DND-41 (cell line): ENCODE results near the gene MGAT5.

Experiments
- ATAC-seq: fragments of 200-7000 bp; cut with Tn5 transposase; 3 replicates; pipeline ENCODE4 v1.9.1; 2021; ENCODE audit warnings: low read depth; ENCODE audit not compliant: insufficient read depth
- DNase-seq: peaks from one replicate; pipeline ENCODE4 v3.0.0-alpha.2; 2020
- H2AFZ ChIP-seq: 2 replicates; pipeline ENCODE4 v1.6.0; 2012; ENCODE audit warnings: low read depth, low read length
- H3K27ac ChIP-seq: 2 replicates; pipeline ENCODE4 v1.5.1; 2012; ENCODE audit warnings: low read length, inconsistent platforms
- H3K27me3 ChIP-seq: fragments of 200-600 bp; sonication (generic); 2 replicates; pipeline ENCODE4 v1.6.0; 2012; ENCODE audit warnings: low read length, mild to moderate bottlenecking, inconsistent platforms; ENCODE audit not compliant: insufficient read depth, poor library complexity
- H3K36me3 ChIP-seq: 2 replicates; pipeline ENCODE4 v1.5.1; 2012; ENCODE audit warnings: low read length, inconsistent platforms; ENCODE audit not compliant: insufficient read depth
- H3K4me1 ChIP-seq: 2 replicates; pipeline ENCODE4 v1.5.1; 2012; ENCODE audit warnings: mild to moderate bottlenecking, low read length; ENCODE audit not compliant: insufficient read depth
- H3K4me2 ChIP-seq: 2 replicates; pipeline ENCODE4 v1.6.0; 2012; ENCODE audit warnings: mild to moderate bottlenecking, moderate library complexity, low read length, inconsistent platforms; ENCODE audit not compliant: insufficient read depth
- H3K4me3 ChIP-seq, 2 experiments: fragments of 200-600 bp in 1 of 2; shearing (Covaris generic) in 1 of 2; 2 replicates each; pipeline ENCODE4 v1.5.1; 2012 to 2016; ENCODE audit warnings: inconsistent platforms in 2 of 2, low read length in 2 of 2, mild to moderate bottlenecking in 2 of 2, low read depth in 1 of 2, moderate library complexity in 1 of 2
- H3K79me2 ChIP-seq: 2 replicates; pipeline ENCODE4 v1.6.0; 2012; ENCODE audit warnings: low read length, inconsistent platforms; ENCODE audit not compliant: insufficient read depth
- H3K9ac ChIP-seq: 2 replicates; pipeline ENCODE4 v1.6.0; 2012; ENCODE audit warnings: low read depth, mild to moderate bottlenecking, inconsistent platforms, low read length, moderate library complexity
- H3K9me3 ChIP-seq: 2 replicates; pipeline ENCODE4 v1.5.1; 2012; ENCODE audit warnings: low read length, moderate library complexity, mild to moderate bottlenecking, inconsistent platforms; ENCODE audit not compliant: insufficient read depth, severe bottlenecking
- H4K20me1 ChIP-seq: 2 replicates; pipeline ENCODE4 v1.6.0; 2012; ENCODE audit warnings: low read length; ENCODE audit not compliant: insufficient read depth
- EZH2 ChIP-seq: IDR thresholded peaks from 3 replicates; pipeline ENCODE4 v1.6.1; 2012; ENCODE audit warnings: borderline replicate concordance, low read depth, mild to moderate bottlenecking, moderate library complexity, low read length, inconsistent platforms; ENCODE audit not compliant: severe bottlenecking
- TF ChIP-seq, protein P1 (sequence below): IDR thresholded peaks from 2 replicates; pipeline ENCODE4 v1.5.1; 2012; ENCODE audit warnings: borderline replicate concordance, low read length, moderate library complexity, mild to moderate bottlenecking; ENCODE audit not compliant: poor library complexity, severe bottlenecking; ENCODE audit errors: extremely low read depth

The MGAT5 gene

DNA sequence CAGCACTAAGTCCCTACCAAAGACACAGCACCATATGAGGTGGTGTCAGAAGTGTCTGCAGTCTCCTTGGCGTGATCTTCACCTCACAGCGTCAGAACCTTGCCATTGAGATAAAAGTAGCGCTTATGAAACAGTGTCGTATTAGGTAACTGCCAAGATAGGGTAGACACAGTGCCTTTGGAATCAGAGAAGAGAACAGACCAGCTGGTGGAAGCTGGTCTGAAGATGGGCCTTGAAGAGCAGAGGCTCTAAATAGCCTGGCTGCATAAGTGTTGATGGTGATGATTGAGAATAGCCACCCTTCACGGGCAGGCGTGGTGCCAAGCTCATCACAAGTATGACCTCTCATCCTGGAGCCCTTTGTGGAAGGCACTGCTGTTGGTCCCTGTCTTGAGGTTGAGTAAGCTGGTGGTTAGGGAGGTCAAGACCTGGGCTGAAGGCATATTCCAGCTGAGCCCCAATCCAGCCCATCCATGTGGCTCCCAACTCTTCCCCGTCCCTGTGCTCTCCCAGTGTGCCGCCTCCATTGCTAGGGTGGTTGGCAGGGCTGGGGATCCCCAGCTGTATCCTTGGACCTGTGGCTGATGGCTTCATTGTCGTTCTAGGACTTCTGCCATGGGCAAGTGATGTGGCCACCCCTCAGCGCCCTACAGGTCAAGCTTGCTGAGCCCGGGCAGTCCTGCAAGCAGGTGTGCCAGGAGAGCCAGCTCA is 187.4 kb downstream of the MGAT5 start:
- Histone ChIP-seq H2AFZ (no peak overlapping the region), H3K27me3 (no peaks in the 10 kb centered on the region), H3K36me3 (peaks cover 53% of the 10 kb centered on the region), H4K20me1 (0 out of 2 replicates have a peak, but pooled peaks cover 5% of the 10 kb centered on the region), H3K4me1 (no peaks in the 10 kb centered on the region), H3K9me3 (no peaks in the 10 kb centered on the region), H3K79me2 (no peaks in the 10 kb centered on the region), H3K9ac (no peak overlapping the region), H3K4me2 (no peak overlapping the region), H3K4me3 (no peak overlapping the region), H3K27ac (no peak overlapping the region)
- ATAC-seq: no peak
- no peak for DNase-seq
- TF ChIP-seq, protein P1, sequence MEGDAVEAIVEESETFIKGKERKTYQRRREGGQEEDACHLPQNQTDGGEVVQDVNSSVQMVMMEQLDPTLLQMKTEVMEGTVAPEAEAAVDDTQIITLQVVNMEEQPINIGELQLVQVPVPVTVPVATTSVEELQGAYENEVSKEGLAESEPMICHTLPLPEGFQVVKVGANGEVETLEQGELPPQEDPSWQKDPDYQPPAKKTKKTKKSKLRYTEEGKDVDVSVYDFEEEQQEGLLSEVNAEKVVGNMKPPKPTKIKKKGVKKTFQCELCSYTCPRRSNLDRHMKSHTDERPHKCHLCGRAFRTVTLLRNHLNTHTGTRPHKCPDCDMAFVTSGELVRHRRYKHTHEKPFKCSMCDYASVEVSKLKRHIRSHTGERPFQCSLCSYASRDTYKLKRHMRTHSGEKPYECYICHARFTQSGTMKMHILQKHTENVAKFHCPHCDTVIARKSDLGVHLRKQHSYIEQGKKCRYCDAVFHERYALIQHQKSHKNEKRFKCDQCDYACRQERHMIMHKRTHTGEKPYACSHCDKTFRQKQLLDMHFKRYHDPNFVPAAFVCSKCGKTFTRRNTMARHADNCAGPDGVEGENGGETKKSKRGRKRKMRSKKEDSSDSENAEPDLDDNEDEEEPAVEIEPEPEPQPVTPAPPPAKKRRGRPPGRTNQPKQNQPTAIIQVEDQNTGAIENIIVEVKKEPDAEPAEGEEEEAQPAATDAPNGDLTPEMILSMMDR: no peak
- no peak for TF ChIP-seq EZH2

DNA sequence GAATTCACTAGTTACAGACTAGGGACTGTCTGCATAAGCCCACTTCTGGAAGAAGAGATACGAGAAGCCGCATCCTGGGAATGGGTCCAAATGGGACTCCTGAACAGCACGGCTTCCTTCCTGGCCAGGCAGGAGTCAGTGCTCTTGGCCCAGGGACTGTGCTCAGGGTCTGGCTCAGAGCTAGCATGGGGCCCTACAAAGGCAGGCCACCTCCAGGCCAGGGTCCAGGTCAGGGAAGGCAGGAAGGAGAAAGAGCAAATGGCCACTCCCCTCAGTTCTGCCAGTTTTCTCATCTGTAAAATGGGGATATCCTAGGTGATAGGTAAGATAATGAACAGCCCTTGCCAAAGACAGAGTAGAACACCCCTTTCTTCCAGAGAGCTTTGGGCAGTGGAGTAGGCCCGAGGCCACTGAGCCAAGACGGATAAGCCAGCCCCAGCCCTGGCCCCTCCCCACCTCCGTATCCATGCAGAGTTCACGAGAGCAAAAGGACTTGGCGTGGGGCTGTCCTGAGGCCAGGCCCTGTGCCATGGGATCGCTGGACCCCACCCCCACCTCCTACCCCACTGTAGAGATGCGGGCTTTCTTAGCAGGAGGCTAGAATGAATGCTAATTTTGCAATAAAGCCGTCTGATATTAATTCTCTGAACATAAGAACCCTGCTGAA is 190.1 kb downstream of the MGAT5 start:
- H3K36me3 ChIP-seq: peaks cover 69% of the 10 kb centered on the region
- no peak overlapping the region for H3K9ac ChIP-seq
- no peak overlapping the region for H2AFZ ChIP-seq
- no peaks in the 10 kb centered on the region for H3K4me1 ChIP-seq
- no peaks in the 10 kb centered on the region for H3K79me2 ChIP-seq
- no peak overlapping the region for H3K27ac ChIP-seq
- H3K27me3 ChIP-seq: no peaks in the 10 kb centered on the region
- peaks cover 5% of the 10 kb centered on the region; the same call in 1 of the 2 replicates for H4K20me1 ChIP-seq
- TF ChIP-seq, protein P1: no peak
- no peak for TF ChIP-seq EZH2
- H3K9me3 ChIP-seq: no peaks in the 10 kb centered on the region
- no peak overlapping the region for H3K4me2 ChIP-seq
- DNase-seq: no peak
- no peak for ATAC-seq
- no peak overlapping the region for H3K4me3 ChIP-seq

DNA sequence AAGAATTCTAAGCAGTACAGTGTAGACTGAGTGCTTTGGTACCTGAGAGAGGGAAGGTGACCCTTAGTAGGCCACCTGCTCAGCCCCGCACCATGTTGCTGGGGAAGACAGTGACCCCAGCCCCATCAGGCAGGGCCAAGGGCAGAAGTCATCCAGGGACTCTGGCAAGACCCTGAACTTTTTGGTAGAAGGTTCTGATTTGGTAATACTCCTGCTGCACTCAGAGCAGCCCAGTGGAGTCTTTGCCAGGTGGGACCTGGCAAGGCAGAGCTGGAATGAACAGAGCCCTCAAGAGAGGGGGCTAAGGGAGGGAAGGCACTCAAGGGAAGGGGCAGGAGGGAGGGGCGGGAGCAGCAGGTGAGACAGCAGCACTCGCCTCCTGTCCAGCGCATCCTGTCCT is 191.2 kb downstream of the MGAT5 start:
- Histone ChIP-seq H3K27me3 (no peaks in the 10 kb centered on the region), H3K4me2 (no peak overlapping the region), H3K79me2 (no peaks in the 10 kb centered on the region), H3K27ac (no peak overlapping the region), H3K36me3 (peaks cover 76% of the 10 kb centered on the region), H3K9me3 (no peaks in the 10 kb centered on the region), H3K4me3 (no peak overlapping the region), H3K4me1 (no peaks in the 10 kb centered on the region), H2AFZ (no peak overlapping the region), H4K20me1 (peaks cover 5% of the 10 kb centered on the region; the same call in 1 of the 2 replicates), H3K9ac (no peak overlapping the region)
- DNase-seq (no peak), ATAC-seq (no peak)
- TF ChIP-seq EZH2: no peak
- TF ChIP-seq, protein P1: no peak
